GM18873 (cell line): ENCODE measurements around the gene SBNO2.

Source experiments
- ATAC-seq: cut with Tn5 transposase; IDR thresholded peaks from one replicate; pipeline ENCODE4 v1.9.1; 2021; ENCODE audit warnings: mild to moderate bottlenecking, moderate library complexity, moderate number of reproducible peaks; ENCODE audit not compliant: unreplicated experiment, low FRiP score

The SBNO2 gene

DNA sequence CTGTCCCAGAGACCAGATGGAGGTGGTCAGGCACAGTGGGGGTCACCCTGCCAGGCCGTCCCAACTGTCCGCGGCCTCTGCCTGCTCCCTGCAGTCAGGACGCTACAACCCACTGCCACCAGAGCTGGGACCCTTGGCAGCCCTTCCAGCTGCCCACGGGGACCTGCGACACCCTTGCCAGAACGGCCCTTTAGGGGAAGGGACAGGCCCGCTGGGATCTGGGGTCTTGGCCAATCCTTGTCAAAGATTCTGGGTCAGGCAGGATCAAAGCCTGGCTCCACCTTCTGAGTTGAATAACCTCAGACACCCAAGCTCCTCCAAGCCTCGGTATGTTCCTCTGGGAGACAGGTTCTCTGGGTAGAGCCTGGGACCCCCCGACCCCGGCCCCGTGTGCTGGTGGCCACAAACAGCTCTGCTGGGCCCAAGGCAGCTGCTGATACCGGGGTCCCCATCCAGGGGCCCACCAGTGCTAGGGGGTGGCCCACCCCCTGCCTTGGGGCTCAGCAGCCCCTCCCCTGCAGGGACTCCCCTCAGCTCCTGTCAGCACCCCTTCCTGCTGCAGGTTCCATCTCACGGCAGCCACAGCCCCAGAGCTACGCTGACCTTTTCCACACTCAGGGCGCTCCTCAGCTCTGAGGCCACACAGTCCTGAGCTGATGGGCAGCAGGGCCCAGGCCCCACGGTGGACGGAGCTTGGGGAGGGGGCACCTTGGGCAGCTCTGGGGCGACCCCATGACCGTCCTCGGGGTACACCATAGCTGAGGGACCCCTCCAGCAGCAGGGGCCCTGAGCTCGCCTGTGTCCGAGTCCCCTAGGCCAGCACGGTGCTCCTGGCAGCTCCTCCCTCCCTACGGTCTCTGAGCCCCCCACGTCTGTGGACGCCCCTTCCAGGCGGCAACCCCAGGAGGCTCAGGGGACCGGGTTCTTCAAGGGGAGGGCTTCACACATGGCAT, 18.4 kb downstream of the SBNO2 start:
- no peak for ATAC-seq

DNA sequence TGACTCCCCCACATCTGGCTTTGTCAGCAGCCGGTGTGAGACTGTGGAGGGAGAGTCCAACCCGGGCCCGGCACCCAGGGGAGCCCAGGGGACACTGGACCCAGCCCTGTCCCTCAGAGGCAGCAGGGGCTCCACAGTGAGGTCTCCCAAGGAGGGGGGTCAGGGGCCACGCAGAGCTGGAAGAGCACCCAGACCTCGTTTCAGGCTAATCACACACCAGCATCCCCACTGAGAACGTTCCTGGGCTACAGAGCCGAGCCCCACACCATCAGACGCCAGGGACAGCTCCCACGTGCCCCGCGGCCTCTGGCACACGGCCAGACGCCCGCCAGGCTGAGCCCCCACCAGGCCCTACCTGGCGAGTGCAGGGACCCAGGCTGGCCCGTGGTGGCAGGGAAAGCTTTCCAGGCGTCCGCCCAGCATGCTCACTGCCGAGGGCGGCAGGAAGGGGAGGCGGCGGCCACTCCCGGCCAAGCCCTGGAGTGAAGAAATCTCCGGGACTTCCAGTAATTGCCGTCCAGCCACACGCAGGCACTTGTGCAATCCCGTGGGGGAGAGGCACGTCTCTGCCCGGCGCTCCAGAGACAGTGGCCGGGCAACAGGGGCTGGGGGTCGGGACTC, 19.2 kb downstream of the SBNO2 start:
- ATAC-seq = no peak

DNA sequence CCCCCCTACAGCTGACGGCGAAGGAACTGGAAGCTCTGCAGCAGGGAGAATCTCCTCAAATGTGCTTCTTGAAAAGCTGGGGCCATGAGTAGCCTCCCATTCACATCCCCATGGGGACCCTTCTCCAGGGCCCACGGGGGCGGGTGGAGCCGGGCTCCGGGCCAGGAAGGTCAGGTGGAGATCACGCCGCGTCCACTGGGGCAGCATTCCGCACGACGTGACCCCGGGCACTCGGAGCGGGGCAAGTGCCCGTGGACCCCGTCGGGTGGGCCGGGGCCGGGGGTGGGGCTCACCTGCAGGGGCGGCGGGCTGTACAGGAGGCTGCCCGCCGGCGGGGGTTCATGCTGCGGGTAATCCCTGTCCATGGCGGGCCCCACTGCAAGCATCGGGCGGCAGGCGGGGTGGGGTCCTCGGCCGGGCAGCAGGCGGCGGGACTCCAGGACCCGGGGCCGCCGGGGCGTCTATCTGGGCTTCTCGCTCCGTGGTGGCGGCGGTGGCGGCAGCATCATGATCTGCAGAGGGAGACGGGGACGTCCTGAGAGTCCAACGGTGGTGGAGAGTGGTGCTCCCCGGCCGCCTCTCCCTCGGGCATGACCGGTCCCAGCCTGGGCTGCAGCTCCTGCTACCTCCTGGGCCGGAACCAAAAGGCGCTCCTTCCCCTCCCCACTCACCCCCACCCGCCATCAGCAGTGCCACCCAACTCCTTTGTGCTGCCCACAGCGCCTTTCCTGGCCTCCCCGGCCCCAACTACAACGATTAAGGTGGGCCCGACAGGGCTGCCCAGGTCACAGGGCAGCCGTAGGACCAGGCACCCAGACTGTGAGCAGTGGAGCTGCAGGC, 20.0 kb downstream of the SBNO2 start:
- ATAC-seq = no peak

DNA sequence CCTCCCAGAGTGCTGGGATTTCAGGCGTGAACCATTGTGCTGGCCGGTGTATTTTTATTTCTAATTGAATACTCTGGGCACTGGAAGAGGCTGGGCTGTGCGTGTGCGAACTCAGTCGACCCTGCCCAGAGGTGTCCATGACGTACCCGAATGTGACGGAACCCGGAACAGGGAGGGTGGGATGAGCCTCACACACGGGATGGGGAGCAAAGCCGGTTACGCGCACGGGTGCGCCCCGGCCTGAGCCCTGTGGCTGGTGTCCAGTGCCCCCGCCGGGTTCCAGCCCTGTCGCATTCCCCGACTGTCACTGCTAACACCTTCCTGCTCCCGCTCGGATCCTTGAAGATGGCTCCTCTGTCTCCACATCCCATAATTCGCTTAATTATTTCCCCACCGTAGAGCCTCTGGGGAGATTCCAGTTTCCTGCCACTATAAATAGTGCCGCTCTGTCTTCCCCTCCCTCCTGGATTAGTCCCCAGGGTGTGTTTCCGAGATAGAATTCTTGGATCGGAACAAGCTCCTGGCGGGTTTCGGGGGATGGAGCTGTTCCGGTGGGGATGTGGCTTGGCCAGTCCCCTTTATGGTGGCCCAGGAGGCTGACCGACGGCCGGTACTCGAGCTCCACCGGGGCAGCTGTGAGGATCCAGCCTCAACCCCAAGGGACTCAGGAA, 22.0 kb downstream of the SBNO2 start:
- no peak for ATAC-seq

DNA sequence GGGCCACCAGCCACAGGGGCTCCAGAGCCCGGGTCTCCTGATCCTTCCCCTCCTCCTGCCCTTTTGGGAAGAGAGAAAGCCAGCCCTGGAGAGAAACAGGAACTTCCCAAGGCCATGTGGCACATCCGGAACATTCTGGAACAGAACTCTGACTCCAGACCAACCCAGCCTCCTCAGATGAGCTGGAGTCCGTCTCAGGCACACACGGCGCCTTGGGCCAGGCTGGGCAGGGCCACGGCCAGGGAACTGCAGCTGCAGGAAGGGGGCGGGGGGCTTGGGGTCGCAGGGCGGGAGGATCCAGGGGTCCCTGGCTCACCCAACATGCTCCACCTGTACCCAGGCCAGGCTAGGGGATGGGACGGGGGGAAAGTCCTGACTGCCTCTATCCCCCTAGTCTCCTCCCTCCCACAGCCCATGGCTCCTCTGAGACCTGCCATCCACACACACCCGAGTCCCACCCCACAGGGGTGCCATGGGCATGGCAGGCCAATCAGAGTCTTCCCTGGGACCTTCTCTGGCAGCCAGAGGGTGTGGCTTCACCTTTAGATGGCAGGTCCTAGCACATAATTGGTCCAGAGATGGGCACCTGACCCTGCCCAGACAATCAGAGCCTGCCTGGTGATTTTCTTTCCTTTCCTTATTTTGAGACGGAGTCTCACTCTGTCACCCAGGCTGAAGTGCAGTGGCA, 22.9 kb downstream of the SBNO2 start:
- no peak for ATAC-seq

DNA sequence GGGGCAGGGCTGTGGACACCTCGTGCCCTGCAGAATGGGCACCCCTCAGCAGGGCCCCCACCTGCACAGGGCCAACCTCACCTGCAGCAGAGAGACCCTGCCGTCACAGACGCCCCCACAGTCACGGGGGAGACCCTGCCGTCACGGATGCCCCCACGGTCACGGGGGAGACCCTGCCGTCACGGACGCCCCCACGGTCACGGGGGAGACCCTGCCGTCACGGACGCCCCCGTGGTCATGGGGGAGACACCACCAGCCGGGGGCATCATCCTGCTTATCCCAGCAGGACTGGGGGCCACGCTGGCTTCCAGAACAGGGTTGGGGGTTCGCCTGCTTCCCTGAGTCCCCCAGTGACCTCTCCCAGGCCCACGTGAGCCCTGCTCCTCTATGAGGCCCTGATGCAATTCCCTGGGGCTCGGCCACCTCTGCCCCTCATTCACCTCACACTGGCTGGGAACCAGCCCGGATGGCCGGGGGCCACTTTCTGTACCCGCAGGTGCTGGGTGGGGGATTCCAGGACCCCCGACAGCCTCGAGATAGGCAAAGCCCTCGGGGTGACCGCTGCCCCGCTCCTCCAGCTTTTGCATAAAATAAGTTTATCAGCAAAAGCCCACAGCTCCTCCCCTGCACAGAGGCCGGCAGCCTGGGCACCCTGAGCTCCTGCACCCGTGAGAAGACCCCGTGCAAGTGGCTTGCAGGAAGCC, 23.6 kb downstream of the SBNO2 start:
- no peak for ATAC-seq

DNA sequence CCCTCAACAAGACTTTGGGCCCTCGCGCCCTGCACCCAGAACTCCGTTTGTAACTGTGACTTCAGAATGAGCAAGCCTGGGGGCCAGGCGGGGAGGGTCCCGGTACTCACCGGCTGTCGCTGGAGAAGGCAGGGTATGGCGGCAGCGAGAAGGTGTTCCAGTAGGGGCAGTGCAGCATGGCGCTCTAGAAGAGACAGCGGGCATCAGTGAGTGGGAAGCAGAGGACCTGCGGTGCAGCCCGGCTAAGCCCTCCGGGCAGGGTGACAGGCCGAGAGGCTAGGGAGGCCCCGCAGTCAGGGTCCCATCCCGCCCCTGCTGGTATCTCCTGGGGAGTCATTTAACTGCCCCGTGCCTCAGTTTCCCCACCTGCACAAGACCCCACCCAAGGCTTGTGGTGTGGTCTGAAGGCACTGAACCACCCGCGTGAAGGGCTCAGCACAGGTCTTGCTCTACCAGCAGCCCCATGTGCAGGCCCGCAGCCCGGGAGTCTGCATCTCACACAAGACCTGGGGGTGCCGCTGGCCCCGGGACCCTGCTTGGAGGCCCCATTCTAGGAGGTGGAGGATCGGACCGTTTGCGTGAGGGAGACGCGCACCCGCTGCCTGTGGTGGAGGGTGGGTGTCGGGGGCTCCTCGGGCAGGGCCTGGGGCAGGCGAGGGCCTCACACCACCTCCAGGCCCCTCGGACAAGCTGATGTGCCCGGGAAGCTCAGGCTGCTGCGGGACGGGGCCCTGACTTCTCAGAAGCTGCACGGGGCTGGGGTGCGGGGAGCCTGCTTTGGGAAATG, 24.6 kb downstream of the SBNO2 start:
- no peak for ATAC-seq

- no peak for ATAC-seq
Observed at GRCh38 chr19:1147934-1148549, 26.0 kb downstream of the SBNO2 start.

DNA sequence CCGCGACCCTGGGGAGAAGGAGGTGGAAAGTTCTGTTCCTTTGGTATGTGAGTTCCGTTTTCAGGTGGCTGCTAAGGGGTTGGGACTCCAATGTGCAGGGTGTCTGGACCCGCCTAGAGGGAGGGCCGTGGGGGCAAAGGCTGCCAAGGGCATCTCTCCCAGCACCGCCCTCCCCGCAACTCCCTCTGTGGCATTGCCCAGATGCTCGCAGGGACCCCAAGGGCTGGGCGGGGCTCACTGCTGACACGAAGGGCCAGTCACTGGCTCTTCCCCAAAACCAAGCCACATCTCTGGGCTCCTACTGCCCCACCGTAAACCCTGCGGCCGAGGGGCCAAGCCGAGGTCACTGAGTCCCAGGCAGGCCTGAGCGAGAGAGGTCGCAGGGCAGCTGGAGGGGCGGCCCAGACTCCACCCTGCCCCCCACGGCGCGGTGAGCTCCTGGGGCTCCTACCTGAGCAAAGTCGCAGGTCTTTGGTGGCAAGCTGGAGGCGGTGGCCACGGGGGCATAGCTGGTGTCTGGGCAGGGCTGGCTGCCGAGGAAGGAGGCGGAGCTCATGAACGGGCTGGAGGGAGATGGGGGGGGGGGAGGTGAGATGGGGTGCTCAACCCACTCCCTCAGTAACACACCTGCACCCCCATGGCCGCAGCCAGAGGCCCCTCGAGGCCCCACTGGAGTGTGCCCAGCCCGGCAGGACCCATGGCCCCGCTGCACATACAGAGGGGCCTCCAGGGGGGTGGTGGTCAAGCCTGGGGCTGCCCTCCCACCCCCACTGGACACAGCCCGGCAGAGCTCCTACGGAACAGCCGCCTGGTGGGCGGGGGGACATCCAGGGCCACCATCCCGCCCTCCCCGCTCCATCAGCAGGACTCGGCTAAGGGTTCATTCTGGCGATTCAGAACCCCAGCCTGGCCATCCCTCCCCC, 26.9 kb downstream of the SBNO2 start:
- ATAC-seq = no peak

- ATAC-seq = no peak
Observed at GRCh38 chr19:1146412-1146699, 27.7 kb downstream of the SBNO2 start.

- no peak for ATAC-seq
Observed at GRCh38 chr19:1145635-1146411, 28.2 kb downstream of the SBNO2 start.

DNA sequence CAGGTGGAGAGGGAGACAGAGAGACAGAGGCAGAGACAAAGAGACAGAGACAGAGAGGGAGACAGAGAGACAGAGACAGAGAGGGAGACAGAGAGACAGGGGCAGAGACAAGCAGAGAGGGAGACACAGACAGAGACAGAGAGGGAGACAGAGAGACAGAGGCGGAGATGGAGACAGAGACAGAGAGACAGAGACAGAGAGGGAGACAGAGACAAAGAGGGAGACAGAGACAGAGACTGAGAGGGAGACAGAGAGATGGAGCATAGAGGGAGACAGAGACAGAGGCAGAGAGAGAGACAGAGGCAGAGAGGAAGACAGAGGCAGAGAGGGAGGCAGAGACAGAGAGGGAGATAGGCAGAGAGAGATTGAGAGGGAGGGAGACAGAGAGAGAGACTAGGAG, 29.3 kb downstream of the SBNO2 start:
- ATAC-seq = no peak

DNA sequence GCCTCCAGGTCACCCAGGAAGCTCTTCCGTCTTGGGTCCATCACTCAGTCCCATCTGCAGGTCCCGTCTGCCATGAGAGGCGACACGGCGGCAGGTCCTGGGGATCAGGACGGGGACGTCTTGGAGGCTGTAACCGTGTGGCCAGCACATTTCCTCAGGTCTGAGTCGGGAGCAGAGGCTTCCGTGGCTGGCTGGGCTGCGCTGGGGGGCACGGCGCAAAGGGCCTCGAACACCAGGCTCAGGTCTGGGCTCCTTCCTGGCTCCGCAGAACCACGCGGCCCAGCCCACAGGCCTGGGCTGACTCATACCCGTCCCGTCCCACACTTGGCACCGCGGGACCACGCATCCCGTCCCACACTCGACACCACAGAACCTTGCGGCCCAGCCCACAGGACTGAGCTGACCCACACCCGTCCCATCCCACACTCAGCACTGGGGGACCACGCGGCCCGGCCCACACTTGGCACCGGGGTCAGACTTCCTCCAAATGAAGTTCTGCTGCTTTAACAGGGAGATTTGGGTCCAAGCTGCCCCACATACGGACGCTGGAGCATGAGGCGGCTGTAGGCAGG, 30.2 kb downstream of the SBNO2 start:
- no peak for ATAC-seq

GRCh38 chr19:1141944-1142343, 32.1 kb downstream of the SBNO2 start:
- ATAC-seq = no peak

GRCh38 chr19:1140272-1141027, 33.6 kb downstream of the SBNO2 start:
- ATAC-seq = no peak
